GM23338 (cell line): ENCODE measurements around the gene CCDC175. TPM values are rescaled to one million over a fixed set of nuclear protein-coding genes. Genes with fewer than 3 reads are reported as not detected.

Experiments used
- ATAC-seq: fragments of 200-7000 bp; cut with Tn5 transposase; 3 replicates; pipeline ENCODE4 v1.9.1; 2020
- DNase-seq: peaks from one replicate; pipeline ENCODE4 v3.0.0-alpha.2; 2015; ENCODE audit warnings: low spot score
- H2AFZ ChIP-seq: fragments of 200-600 bp; sonication (generic); 2 replicates; pipeline ENCODE4 v1.8.0; 2016; ENCODE audit warnings: antibody characterized with exemption, mild to moderate bottlenecking, moderate library complexity
- H3F3A ChIP-seq: fragments of 200-600 bp; sonication (generic); replicated peaks from 2 replicates; pipeline ENCODE4 v1.8.0; 2017; ENCODE audit warnings: antibody characterized with exemption, mixed run types, low read depth
- H3K27ac ChIP-seq: fragments of 200-600 bp; sonication (generic); 2 replicates; pipeline ENCODE4 v1.6.1; 2016; ENCODE audit warnings: low read depth
- H3K27me3 ChIP-seq: fragments of 200-600 bp; sonication (generic); 2 replicates; pipeline ENCODE4 v1.8.0; 2016; ENCODE audit warnings: mild to moderate bottlenecking, mixed run types, moderate library complexity; ENCODE audit not compliant: insufficient read depth
- H3K36me3 ChIP-seq: fragments of 200-600 bp; sonication (generic); 2 replicates; pipeline ENCODE4 v1.8.0; 2016; ENCODE audit warnings: mild to moderate bottlenecking; ENCODE audit not compliant: insufficient read depth
- H3K4me1 ChIP-seq: fragments of 200-600 bp; sonication (generic); 2 replicates; pipeline ENCODE4 v1.8.0; 2016; ENCODE audit warnings: mild to moderate bottlenecking, moderate library complexity; ENCODE audit not compliant: insufficient read depth
- H3K4me2 ChIP-seq: fragments of 200-600 bp; sonication (generic); 2 replicates; pipeline ENCODE4 v1.7.1; 2017; ENCODE audit warnings: mixed run types
- H3K4me3 ChIP-seq: fragments of 200-600 bp; sonication (generic); 2 replicates; pipeline ENCODE4 v1.6.1; 2016; ENCODE audit warnings: mixed run types
- H3K79me2 ChIP-seq: fragments of 200-600 bp; sonication (generic); replicated peaks from 2 replicates; pipeline ENCODE4 v1.8.0; 2017; ENCODE audit warnings: mild to moderate bottlenecking; ENCODE audit not compliant: insufficient read depth
- H3K9me2 ChIP-seq: fragments of 200-600 bp; sonication (generic); 2 replicates; pipeline ENCODE4 v1.8.0; 2017; ENCODE audit not compliant: insufficient read depth
- H4K20me1 ChIP-seq: fragments of 200-600 bp; sonication (generic); replicated peaks from 2 replicates; pipeline ENCODE4 v1.8.0; 2017; ENCODE audit warnings: mild to moderate bottlenecking; ENCODE audit not compliant: insufficient read depth
- H3K27ac Mint-ChIP-seq: 2 replicates; pipeline ENCODE4 v1.8.0; 2020; ENCODE audit warnings: inconsistent platforms, mild to moderate bottlenecking, moderate library complexity, mixed read lengths
- H3K27me3 Mint-ChIP-seq: 3 replicates; pipeline ENCODE4 v1.8.0; 2022; ENCODE audit warnings: low read depth, mild to moderate bottlenecking, moderate library complexity, mixed read lengths, inconsistent platforms; ENCODE audit not compliant: insufficient read depth, poor library complexity
- H3K36me3 Mint-ChIP-seq: 3 replicates; pipeline ENCODE4 v1.8.0; 2021; ENCODE audit warnings: low read depth, mild to moderate bottlenecking, inconsistent platforms, moderate library complexity, mixed read lengths
- H3K4me1 Mint-ChIP-seq: 3 replicates; pipeline ENCODE4 v1.8.0; 2020; ENCODE audit warnings: mild to moderate bottlenecking, inconsistent platforms, mixed read lengths
- H3K4me3 Mint-ChIP-seq: 3 replicates; pipeline ENCODE4 v1.8.0; 2021; ENCODE audit warnings: moderate library complexity, mild to moderate bottlenecking, inconsistent platforms, mixed read lengths
- H3K9me3 Mint-ChIP-seq: 3 replicates; pipeline ENCODE4 v1.8.0; 2020; ENCODE audit warnings: moderate library complexity, mild to moderate bottlenecking, inconsistent platforms, mixed read lengths
- CREB1 ChIP-seq: fragments of 250-450 bp; sonication (Bioruptor Pico); IDR thresholded peaks from 2 replicates; pipeline ENCODE4 v1.5.0; 2020; ENCODE audit warnings: low read depth, mild to moderate bottlenecking, moderate library complexity
- CTCF ChIP-seq, 2 experiments: fragments of 200-600 bp in 1 of 2; sonication (generic) in 1 of 2; conservative IDR thresholded peaks; 2 replicates each; pipeline versions ENCODE4 v1.5.1 to v1.6.1; 2016 to 2017; ENCODE audit warnings: antibody characterized with exemption in 2 of 2, low read depth in 2 of 2, mild to moderate bottlenecking in 2 of 2, moderate library complexity in 1 of 2
- ETS1 ChIP-seq: IDR thresholded peaks from 2 replicates; pipeline ENCODE4 v1.6.1; 2016; ENCODE audit warnings: antibody characterized with exemption
- EZH2 ChIP-seq: fragments of 200-600 bp; sonication (generic); IDR thresholded peaks from one replicate; pipeline ENCODE4 v1.8.0; 2017; ENCODE audit warnings: antibody characterized with exemption, mild to moderate bottlenecking, low read depth; ENCODE audit not compliant: unreplicated experiment
- EZH2phosphoT487 ChIP-seq: fragments of 200-600 bp; sonication (generic); IDR thresholded peaks from one replicate; pipeline ENCODE4 v1.8.1; 2018; ENCODE audit warnings: antibody characterized with exemption; ENCODE audit not compliant: unreplicated experiment
- JUNB ChIP-seq: IDR thresholded peaks from one replicate; pipeline ENCODE4 v1.6.1; 2016; ENCODE audit warnings: antibody characterized with exemption; ENCODE audit not compliant: unreplicated experiment
- NANOG ChIP-seq: IDR thresholded peaks from 2 replicates; pipeline ENCODE4 v1.6.1; 2016; ENCODE audit warnings: antibody characterized with exemption, borderline replicate concordance
- POLR2AphosphoS5 ChIP-seq: IDR thresholded peaks from 2 replicates; pipeline ENCODE4 v1.6.1; 2016; ENCODE audit warnings: antibody characterized with exemption, low read depth
- REST ChIP-seq: IDR thresholded peaks from one replicate; pipeline ENCODE4 v1.6.1; 2018; ENCODE audit warnings: antibody characterized with exemption; ENCODE audit not compliant: unreplicated experiment
- STAT1 ChIP-seq: IDR thresholded peaks from one replicate; pipeline ENCODE4 v1.6.1; 2016; ENCODE audit warnings: antibody characterized with exemption; ENCODE audit not compliant: unreplicated experiment
- ZNF114 ChIP-seq: fragments of 250-450 bp; sonication (Bioruptor Pico); IDR thresholded peaks from 2 replicates; pipeline ENCODE4 v1.5.0; 2020; ENCODE audit warnings: mild to moderate bottlenecking, moderate library complexity
- ZNF331 ChIP-seq: fragments of 250-450 bp; sonication (Bioruptor Pico); IDR thresholded peaks from 2 replicates; pipeline ENCODE4 v1.5.0; 2020; ENCODE audit warnings: low read depth, mild to moderate bottlenecking, moderate library complexity
- polyA plus RNA-seq: library from polyadenylated mRNA; unstranded; fragments of >200 nt; fragmentation: Nextera tagmentation; extraction: Ambion mirVana; gene quantifications from 2 replicates; pipeline ENCODE4 v1.2.1, GENCODE V29; 2016
- total RNA-seq: library from RNA; depleted of rRNA; stranded (reverse); fragments of >200 nt; shearing (Covaris generic); gene quantifications from 2 replicates; pipeline ENCODE4 v1.2.3, GENCODE V29; 2014

Gene CCDC175
- total and polyA plus RNA-seq, 2 experiments from 2014 or later, result 0.50 TPM; not detected in 1

- no peak for DNase-seq
- peaks cover 60% of the 10 kb centered on the region for H3K36me3 Mint-ChIP-seq
- no peak for ATAC-seq
- peaks cover 28% of the 10 kb centered on the region for H3K36me3 ChIP-seq
- 0 out of 2 replicates have a peak, but pooled peaks cover 2% of the 10 kb centered on the region for H4K20me1 ChIP-seq
- no peak overlapping the region for H3K27ac ChIP-seq
- H3K4me3 Mint-ChIP-seq, result no peak overlapping the region
- H3K27ac Mint-ChIP-seq, result no peak overlapping the region
- no peaks in the 10 kb centered on the region; the same call in 2 of the 3 replicates for H3K4me1 Mint-ChIP-seq
- H3K9me2 ChIP-seq, result no peaks in the 10 kb centered on the region
- H3K4me1 ChIP-seq, result no peaks in the 10 kb centered on the region
- no peaks in the 10 kb centered on the region for H3K9me3 Mint-ChIP-seq
- H2AFZ ChIP-seq, result no peak overlapping the region
- no peak overlapping the region for H3K4me2 ChIP-seq
- TF ChIP-seq POLR2AphosphoS5 (no peak), CTCF (conservative IDR thresholded peaks at IDR 0.05; ENCODE audit: low read depth in 2 of 2) (no peak), CREB1 (CRISPR knock-in tag) (no peak), EZH2 (no peak)
- H3F3A ChIP-seq, result no peaks in the 10 kb centered on the region
- no peak overlapping the region for H3K4me3 ChIP-seq
- H3K79me2 ChIP-seq, result peaks cover 17% of the 10 kb centered on the region
- no peaks in the 10 kb centered on the region for H3K27me3 ChIP-seq
- no peaks in the 10 kb centered on the region for H3K27me3 Mint-ChIP-seq
Measured at GRCh38 chr14:59490756-59491155, 85.9 kb downstream of the CCDC175 start.

- ATAC-seq, result peak; percentile 70
- H3K4me2 ChIP-seq, result peak overlapping the region; percentile 75
- H3F3A ChIP-seq, result no peaks in the 10 kb centered on the region
- peaks cover 21% of the 10 kb centered on the region for H3K36me3 Mint-ChIP-seq
- H3K4me3 Mint-ChIP-seq, result peak overlapping the region; percentile 98
- H3K4me1 Mint-ChIP-seq, result peaks cover 21% of the 10 kb centered on the region
- no peaks in the 10 kb centered on the region; the same call in 1 of the 2 replicates for H3K27me3 ChIP-seq
- H3K27me3 Mint-ChIP-seq, result peaks cover 2% of the 10 kb centered on the region
- H3K36me3 ChIP-seq, result peaks cover 16% of the 10 kb centered on the region; the same call in 1 of the 2 replicates
- peak overlapping the region; percentile 78; the same call in 1 of the 2 replicates for H2AFZ ChIP-seq
- peaks cover 51% of the 10 kb centered on the region for H3K79me2 ChIP-seq
- H3K27ac ChIP-seq, result peak overlapping the region; percentile 81
- no peak for DNase-seq
- peak overlapping the region; percentile 80 for H3K4me3 ChIP-seq
- H3K9me3 Mint-ChIP-seq, result no peaks in the 10 kb centered on the region
- peaks cover 12% of the 10 kb centered on the region; the same call in 1 of the 2 replicates for H4K20me1 ChIP-seq
- no peaks in the 10 kb centered on the region for H3K9me2 ChIP-seq
- peaks cover 9% of the 10 kb centered on the region for H3K4me1 ChIP-seq
- peak overlapping the region; percentile 97 for H3K27ac Mint-ChIP-seq
- no peak for TF ChIP-seq STAT1
- TF ChIP-seq ZNF331 (CRISPR knock-in tag), result no peak
- no peak for TF ChIP-seq EZH2
- TF ChIP-seq EZH2phosphoT487, result no peak
- TF ChIP-seq CTCF (conservative IDR thresholded peaks at IDR 0.05; ENCODE audit: low read depth in 2 of 2), result no peak
- no peak for TF ChIP-seq CREB1 (CRISPR knock-in tag)
- TF ChIP-seq NANOG, result no peak
- no peak for TF ChIP-seq REST
- TF ChIP-seq ETS1, result no peak
- TF ChIP-seq ZNF114 (CRISPR knock-in tag), result no peak
- TF ChIP-seq JUNB, result no peak
- no peak for TF ChIP-seq POLR2AphosphoS5
Measured at GRCh38 chr14:59484639-59485175, 91.9 kb downstream of the CCDC175 start.
